Stimulated activated CD8-positive, alpha-beta memory T cell treated with anti-CD3 and anti-CD28 coated beads, Interleukin-7, amount 100 ng/mL, for 48 hours (primary cell): ENCODE results near the gene SMC6.

Experiments used
- DNase-seq, 2 donors: peaks; one replicate each; pipeline ENCODE4 v3.0.0-alpha.2; 2020; ENCODE audit warnings: low read depth in 1 of 2; ENCODE audit errors: extremely low read depth in 1 of 2

The SMC6 gene

GRCh38 chr2:17719562-17720371 lies 33.8 kb downstream of the SMC6 start:
- no peak for DNase-seq

- no peak for DNase-seq
Measured at GRCh38 chr2:17718689-17719088, 34.9 kb downstream of the SMC6 start.

GRCh38 chr2:17717666-17718065 lies 35.9 kb downstream of the SMC6 start:
- DNase-seq, result no peak

- no peak for DNase-seq
Measured at GRCh38 chr2:17713291-17713690, 40.3 kb downstream of the SMC6 start.

GRCh38 chr2:17710547-17711248 lies 42.9 kb downstream of the SMC6 start:
- no peak for DNase-seq

- no peak for DNase-seq
Measured at GRCh38 chr2:17709897-17710296, 43.7 kb downstream of the SMC6 start.

- no peak for DNase-seq
Measured at GRCh38 chr2:17708501-17708900, 45.1 kb downstream of the SMC6 start.

GRCh38 chr2:17706845-17707244 lies 46.8 kb downstream of the SMC6 start:
- no peak for DNase-seq

GRCh38 chr2:17690776-17691175 lies 62.8 kb downstream of the SMC6 start:
- no peak for DNase-seq

GRCh38 chr2:17689010-17689409 lies 64.6 kb downstream of the SMC6 start:
- DNase-seq, result no peak

- DNase-seq, result no peak
Measured at GRCh38 chr2:17688600-17688999, 65.0 kb downstream of the SMC6 start.

- no peak for DNase-seq
Measured at GRCh38 chr2:17683981-17684380, 69.6 kb downstream of the SMC6 start.

- DNase-seq, result no peak
Measured at GRCh38 chr2:17682098-17682857, 71.3 kb downstream of the SMC6 start.

- DNase-seq, result no peak
Measured at GRCh38 chr2:17680119-17680518, 73.5 kb downstream of the SMC6 start.

- no peak for DNase-seq
Measured at GRCh38 chr2:17674817-17675216, 78.8 kb downstream of the SMC6 start.

- DNase-seq, result no peak
Measured at GRCh38 chr2:17672583-17673317, 80.9 kb downstream of the SMC6 start.

- DNase-seq, result no peak
Measured at GRCh38 chr2:17667898-17668297, 85.7 kb downstream of the SMC6 start.

- no peak for DNase-seq
Measured at GRCh38 chr2:17664534-17664933, 89.1 kb downstream of the SMC6 start.

- DNase-seq, result no peak
Measured at GRCh38 chr2:17662723-17663122, 90.9 kb downstream of the SMC6 start.

GRCh38 chr2:17661460-17661859 lies 92.2 kb downstream of the SMC6 start:
- DNase-seq, result no peak

GRCh38 chr2:17660219-17660618 lies 93.4 kb downstream of the SMC6 start:
- DNase-seq, result no peak
